GM10266 (cell line): ENCODE measurements around the gene ENDOD1.

Experiments used
- DNase-seq: peaks from one replicate; pipeline ENCODE4 v3.0.0; 2012; ENCODE audit errors: extremely low spot score
- TF ChIP-seq, protein P1 (sequence below): IDR thresholded peaks from 2 replicates; pipeline ENCODE4 v1.5.1; 2012; ENCODE audit warnings: mild to moderate bottlenecking, low read depth; ENCODE audit not compliant: control insufficient read depth, insufficient read depth; ENCODE audit errors: missing control alignments

Gene ENDOD1

DNA sequence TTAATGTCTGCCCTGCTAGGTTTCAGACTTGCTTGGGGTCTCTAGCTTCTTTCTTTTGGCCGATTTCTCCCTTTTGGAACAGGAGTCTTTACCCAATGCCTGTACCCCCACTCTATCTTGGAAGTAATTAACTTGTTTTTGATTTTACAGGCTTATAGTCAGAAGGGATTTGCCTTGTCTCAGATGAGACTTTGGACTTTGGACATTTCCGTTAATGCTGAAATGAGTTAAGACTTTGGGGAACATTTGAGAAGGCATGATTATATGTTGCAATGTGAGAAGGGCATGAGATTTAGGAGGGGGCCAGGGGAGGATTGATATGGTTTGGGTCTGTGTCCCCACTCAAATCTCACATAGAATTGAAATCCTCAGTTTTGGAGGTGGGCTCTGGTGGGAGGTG is 35.3 kb upstream of the ENDOD1 start:
- TF ChIP-seq, protein P1, sequence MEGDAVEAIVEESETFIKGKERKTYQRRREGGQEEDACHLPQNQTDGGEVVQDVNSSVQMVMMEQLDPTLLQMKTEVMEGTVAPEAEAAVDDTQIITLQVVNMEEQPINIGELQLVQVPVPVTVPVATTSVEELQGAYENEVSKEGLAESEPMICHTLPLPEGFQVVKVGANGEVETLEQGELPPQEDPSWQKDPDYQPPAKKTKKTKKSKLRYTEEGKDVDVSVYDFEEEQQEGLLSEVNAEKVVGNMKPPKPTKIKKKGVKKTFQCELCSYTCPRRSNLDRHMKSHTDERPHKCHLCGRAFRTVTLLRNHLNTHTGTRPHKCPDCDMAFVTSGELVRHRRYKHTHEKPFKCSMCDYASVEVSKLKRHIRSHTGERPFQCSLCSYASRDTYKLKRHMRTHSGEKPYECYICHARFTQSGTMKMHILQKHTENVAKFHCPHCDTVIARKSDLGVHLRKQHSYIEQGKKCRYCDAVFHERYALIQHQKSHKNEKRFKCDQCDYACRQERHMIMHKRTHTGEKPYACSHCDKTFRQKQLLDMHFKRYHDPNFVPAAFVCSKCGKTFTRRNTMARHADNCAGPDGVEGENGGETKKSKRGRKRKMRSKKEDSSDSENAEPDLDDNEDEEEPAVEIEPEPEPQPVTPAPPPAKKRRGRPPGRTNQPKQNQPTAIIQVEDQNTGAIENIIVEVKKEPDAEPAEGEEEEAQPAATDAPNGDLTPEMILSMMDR: no peak
- DNase-seq: no peak

DNA sequence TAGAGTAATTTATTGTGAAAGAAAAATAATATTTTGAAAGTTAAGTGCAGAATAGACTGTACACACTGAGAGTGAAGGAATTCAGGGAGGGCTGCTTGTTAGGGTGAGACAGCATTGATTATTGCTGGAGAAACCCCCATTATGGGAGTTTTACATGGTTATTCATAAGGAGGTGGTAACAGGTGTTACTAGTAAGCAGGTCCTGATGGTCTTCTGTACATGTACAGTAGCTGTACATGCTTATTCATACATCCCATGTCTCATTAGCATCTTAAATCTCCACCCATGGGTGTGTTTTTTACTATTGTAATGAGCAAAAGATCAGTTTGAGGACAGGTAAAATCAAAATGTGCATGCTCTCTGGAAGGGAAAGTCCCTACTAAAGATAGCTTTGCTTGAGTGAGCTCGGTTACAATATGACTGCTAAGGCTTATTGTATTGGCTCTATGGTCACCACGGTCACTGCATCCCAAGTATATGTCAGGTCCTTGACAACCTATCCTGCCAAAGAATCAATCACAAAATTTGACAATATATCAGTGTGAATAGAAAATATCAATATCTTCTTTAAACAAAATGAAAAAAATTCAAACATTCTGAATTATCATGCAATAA is 34.3 kb upstream of the ENDOD1 start:
- peak; percentile 27 for DNase-seq
- TF ChIP-seq, protein P1: no peak

DNA sequence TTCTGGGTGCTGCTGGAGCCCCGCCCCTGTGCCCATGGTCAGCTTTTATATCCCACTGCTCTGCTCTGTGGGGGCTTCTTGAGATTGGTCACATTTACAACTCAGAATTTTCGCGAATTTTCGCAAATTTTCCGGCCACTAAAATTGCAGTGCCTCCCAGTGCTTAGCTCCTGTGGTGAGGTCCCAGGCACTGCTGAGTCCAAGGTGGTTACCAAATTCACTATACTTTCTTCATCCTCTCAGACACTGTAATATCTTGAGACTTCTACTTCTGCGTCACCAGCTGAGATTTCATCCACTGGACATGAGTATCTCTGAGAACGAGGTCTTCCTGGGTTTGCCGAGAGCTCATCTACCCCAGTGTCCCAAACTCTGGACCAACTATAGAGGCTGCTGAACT is 31.7 kb upstream of the ENDOD1 start:
- no peak for DNase-seq
- TF ChIP-seq, protein P1: no peak

DNA sequence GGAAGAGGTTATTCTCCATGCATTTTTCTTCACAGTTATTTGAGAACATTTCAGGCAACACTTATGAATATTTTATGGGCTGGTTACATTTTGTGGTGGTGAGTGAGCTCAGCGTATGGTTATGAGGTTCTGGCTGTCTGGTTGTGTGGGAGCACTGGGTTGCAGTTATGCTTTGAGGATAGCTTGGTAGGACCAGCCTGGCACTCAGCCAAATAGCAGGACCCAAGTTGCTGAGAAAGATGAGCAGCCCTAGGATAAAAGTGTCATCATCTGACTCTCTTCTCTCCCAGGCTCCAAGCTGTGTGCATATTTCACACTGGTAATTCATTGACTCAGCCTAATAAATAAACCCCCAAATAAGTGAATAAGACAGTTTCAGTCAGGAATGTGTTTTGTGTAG is 31.0 kb upstream of the ENDOD1 start:
- DNase-seq: no peak
- TF ChIP-seq, protein P1: no peak

DNA sequence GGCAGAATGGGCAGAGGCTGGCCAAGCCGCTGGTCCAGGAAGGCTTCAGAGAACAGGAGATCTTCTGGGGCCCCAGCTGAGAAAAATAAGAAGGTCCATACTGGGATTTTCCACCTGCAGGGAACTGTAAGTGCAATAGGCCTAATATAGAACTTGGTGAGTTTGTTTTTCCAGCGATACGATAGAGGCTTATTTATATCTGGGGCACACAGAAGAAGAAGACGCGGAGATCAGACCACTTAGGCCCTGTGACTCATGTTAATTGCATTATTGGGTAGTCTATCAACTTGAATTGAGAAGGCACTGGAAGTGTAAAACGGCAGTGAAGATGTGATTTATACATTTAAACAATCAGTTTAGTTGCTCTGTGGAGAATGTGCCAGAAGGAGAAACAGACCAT is 30.6 kb upstream of the ENDOD1 start:
- TF ChIP-seq, protein P1: no peak
- DNase-seq: no peak

DNA sequence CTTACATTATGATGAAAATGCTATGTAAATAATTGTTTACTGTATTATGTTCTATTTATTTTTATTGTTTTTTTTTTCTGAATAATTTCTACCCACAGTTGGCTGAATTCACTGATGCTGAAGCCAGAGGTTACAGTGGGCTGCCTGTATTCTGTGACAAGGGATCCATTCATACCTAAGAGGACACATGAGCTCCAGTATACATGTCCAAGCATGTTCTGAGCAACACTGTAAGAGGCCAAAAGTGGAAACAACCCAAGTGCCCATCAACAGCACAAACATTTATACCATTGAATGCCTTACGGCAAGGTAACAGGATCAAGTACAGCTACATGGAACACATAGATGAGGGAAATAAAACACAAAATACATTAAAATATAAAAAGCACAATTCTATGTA is 24.3 kb upstream of the ENDOD1 start:
- TF ChIP-seq, protein P1: no peak
- no peak for DNase-seq

DNA sequence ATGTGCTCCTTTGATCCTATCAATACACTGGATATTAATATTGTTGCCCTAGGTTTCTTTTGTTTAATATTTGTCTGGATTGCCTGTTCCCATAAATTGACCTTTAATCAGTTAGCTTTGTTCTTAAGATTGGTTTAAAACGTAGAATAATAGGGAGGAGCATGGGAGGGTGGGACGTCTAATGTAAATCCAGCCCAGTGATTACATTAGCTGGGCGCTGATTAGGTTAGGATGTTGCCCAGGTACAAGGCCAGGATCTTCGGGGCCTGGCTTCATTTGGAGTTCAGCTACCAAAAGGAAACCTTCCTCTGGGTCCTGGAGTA is 23.0 kb upstream of the ENDOD1 start, which contains the start of gene SRSF8:
TSS of gene SRSF8 (plus strand) at position 204 of the 323 bp plus-strand sequence. CDS start 308 bp downstream, outside the sequence.
- DNase-seq: peak; percentile 22
- TF ChIP-seq, protein P1: no peak
